Superior temporal gyrus (tissue), 1 donor: ENCODE data around the gene TUBB3.

Experiments used
- DNase-seq: peaks from one replicate; pipeline ENCODE4 v3.0.0-alpha.2; 2016; ENCODE audit errors: extremely low spot score

The TUBB3 gene

DNA sequence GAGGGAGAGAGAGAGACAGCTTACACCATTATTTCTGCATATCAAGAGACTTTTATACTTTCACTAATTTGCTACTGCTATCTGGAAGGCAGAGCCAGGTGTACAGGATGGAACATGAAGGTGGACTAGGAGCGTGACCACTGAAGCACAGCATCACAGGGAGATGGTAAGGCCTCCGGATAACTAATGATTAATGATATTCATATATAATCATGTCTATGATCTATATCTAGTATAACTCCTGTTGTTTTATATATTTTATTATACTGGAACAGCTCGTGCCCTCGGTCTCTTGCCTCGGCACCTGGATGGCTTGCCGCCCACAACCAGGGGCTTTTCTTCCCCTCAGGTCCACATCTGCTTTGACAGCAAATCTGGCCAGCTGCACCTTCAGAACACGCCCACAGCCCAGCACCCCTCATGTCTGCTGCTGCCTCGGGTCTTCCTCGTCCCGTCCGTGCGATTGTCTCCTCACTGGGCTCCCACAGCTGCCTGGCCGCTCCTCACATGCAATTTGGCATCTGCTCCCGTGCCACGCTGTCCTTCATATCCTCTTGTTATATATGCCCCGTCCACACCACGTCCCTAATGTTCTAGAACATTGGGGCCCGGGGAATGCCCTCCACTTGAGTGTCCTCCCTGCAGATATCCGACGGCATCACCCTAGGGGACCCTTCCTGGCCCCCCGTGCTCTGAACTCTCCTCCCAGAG is 15.2 kb downstream of the TUBB3 start:
- no peak for DNase-seq

DNA sequence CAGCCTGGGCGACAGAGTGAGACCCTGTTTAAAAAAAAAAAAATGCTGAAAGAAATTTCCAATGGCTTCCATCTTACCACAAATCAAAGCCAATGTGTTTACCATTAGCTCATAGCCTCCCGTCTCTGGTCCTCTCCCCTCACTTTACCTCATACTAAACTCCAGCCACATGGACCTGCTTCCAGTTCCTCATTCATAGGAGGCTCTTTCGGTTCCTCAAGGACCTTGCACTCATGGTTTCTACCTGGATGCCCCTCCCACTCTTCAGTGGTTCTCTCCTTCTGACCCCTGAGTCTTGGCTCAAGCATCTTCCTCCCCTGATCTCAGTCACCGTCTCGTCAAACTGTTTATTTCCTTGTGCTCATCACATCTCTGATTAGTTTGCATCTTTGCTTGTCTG is 21.6 kb downstream of the TUBB3 start:
- DNase-seq: no peak

DNA sequence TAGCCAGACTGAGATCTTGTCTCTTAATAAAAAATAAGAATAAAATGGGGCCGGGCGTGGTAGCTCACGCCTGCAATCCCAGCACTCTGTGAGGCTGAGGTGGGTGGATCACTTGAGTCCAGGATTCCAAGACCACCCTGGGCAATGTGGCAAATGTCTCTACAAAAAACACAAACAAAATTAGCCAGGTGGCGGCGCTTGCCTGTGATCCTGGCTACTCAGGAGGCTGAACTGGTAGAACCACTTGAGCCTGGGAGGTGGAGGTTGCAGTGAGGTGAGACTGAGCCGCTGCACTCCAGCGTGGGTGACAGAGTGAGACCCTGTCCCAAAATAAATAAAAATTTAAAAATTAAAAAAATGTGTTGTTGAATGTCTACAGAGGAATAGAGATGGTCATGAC is 22.5 kb downstream of the TUBB3 start:
- DNase-seq: no peak

- no peak for DNase-seq
These were observed 23.4 kb downstream of the TUBB3 start for GRCh38 chr16:89946515-89946914.

DNA sequence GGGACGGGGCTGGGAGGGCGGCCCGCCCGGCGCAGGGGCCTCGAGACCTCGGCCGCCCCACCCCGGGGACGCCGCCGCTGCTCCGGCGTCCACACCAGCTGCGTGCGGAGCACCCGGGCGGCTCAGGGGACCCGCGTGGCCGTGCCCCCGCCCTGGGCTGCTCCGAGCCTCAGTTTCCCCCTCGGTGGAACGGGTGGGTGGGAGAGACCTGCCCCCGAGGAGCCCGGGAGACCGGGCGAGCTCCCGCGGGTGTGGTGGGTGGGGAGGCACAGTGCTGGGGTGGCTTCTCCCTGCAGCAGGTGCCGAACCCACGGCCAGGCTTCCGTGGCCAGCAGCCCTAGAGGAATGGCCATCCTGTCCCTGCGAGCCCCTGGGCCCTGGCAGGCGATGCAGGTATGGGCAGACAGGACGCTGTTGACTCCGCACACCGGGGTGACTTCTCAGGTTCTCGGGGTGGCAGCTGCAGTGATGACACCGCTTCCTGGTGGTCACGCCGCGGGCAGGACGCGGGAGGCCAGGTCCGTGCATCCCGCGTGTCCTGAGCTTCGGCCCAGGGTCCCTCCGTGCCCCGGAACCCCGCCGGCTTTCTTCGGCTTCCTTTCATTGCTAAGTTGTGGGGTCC is 26.1 kb downstream of the TUBB3 start:
- DNase-seq: no peak

GRCh38 chr16:89949756-89950155 is 26.6 kb downstream of the TUBB3 start:
- DNase-seq: peak; percentile 19

- DNase-seq: no peak
These were observed 28.4 kb downstream of the TUBB3 start for GRCh38 chr16:89951509-89951908.

DNA sequence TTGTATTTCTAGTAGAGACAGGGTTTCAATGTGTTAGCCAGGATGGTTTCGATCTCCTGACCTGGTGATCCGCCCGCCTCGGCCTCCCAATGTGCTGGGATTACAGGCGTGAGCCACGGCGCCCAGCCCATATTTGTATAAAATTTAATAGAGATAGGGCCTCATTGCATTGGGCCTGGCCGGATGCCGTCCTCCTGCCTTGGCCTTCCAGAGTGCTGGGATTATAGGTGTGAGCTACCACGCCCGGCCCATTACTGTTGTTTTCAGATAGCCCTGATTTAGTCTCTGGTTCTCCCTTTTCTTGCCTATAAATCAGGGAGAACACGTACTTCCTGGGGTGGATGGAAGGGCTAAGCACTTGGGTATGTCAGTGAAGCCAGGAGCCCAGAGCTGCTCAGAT is 28.9 kb downstream of the TUBB3 start:
- no peak for DNase-seq

DNA sequence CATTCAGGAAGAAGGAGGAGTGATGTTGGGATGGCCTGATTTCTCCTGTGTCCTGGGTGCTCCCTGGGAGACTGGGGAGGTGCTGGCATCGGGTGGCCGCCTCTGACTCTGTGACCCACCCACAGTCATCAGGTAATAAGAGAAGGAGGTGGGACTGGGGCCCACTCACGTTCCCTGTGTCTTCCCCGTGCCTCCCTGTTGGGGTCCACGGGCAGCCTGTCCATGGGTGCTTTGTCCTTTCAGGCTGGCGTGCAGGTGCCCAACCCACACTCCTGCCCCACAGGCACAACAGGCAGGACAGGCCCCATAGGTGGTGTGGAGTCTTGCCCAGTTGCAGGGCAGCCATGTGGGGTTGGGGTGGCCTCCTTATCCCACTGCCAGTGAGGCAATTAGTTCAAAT is 29.4 kb downstream of the TUBB3 start:
- DNase-seq: no peak

GRCh38 chr16:89953671-89954406 is 30.7 kb downstream of the TUBB3 start:
- DNase-seq: no peak

- no peak for DNase-seq
These were observed 31.3 kb downstream of the TUBB3 start for GRCh38 chr16:89954462-89954861.

DNA sequence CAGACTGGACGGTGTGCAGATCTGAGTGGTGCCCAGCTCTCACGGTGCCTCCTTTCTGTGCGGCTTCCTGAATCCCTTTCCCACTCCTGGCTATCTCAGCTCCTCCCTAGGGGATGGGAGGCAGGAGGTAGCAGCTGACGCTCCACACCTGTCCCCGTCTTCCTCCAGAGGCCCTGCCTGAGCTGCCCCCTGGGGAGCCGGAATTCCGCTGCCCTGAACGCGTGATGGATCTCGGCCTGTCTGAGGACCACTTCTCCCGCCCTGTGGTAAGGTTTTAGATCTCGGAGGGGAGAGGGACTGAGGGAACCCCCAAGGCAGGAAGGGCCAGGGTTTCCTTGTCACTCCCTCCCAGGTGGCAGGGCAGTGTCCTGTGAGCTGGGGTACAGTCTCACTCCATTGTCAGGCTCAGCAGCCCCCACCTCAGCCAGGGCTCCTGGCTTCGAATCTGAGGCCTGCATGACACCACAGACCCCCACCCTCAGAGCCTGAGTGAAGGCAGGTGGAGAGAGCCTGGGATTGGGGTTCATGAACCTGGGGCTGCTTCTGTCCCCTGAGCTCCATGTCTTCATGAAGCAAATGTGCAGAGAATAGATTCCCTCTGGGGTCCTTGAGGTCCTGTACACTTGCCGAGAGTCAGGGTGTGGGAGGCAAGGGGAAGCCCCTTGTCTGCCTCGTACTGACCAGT is 32.0 kb downstream of the TUBB3 start:
- DNase-seq: no peak

- no peak for DNase-seq
These were observed 33.5 kb downstream of the TUBB3 start for GRCh38 chr16:89956505-89957215.

DNA sequence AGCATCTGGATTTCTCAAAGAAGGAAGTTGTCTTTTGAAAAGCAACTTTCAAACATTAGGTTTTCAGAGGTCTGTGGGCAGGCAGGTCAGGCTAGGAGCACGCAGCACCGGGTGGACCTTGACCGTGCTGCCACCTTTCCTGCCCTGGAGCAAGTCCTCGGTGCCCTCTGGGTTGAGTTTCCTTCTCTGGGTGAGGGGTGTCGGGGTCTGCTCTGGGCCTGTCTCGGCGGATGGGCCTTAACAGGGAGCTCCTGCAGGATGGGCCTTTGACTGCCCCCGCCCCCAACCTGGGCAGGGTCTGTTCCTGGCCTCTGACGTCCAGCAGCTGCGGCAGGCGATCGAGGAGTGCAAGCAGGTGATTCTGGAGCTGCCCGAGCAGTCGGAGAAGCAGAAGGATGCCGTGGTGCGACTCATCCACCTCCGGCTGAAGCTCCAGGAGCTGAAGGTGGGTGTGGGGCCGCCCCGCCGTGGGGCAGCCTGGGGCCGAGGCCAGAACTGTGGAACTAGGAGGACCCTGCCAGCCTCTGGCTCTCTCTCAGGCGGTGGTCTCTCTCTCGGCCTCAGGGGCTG is 34.2 kb downstream of the TUBB3 start:
- no peak for DNase-seq

GRCh38 chr16:89958068-89958467 is 34.9 kb downstream of the TUBB3 start:
- DNase-seq: no peak

GRCh38 chr16:89958596-89958995 is 35.5 kb downstream of the TUBB3 start:
- DNase-seq: no peak

DNA sequence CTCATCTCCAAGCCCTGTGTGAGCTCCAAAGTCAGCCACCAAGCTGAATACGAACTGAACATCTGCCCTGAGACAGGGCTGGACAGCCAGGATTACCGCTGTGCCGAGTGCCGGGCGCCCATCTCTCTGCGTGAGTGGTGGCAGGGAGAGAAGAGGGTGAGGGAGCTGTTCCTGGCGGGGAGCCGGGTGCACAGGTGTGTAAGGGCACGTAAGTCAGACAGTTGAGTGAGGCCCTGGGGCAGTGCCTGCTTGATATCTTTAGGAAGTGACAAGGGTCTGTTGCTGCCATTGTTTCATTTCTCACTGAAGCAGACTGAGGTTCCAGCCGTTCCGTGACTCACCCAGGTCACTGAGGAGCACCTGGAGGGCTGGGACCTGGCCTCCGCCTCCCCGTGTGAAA is 37.8 kb downstream of the TUBB3 start:
- DNase-seq: no peak

- no peak for DNase-seq
These were observed 38.8 kb downstream of the TUBB3 start for GRCh38 chr16:89961920-89962319.

GRCh38 chr16:89962754-89963498 is 39.8 kb downstream of the TUBB3 start:
- DNase-seq: no peak

- DNase-seq: no peak
These were observed 41.1 kb downstream of the TUBB3 start for GRCh38 chr16:89964201-89964600.
